Measurements from ENCODE around the gene SCD5.

SCD5 gene

DNA sequence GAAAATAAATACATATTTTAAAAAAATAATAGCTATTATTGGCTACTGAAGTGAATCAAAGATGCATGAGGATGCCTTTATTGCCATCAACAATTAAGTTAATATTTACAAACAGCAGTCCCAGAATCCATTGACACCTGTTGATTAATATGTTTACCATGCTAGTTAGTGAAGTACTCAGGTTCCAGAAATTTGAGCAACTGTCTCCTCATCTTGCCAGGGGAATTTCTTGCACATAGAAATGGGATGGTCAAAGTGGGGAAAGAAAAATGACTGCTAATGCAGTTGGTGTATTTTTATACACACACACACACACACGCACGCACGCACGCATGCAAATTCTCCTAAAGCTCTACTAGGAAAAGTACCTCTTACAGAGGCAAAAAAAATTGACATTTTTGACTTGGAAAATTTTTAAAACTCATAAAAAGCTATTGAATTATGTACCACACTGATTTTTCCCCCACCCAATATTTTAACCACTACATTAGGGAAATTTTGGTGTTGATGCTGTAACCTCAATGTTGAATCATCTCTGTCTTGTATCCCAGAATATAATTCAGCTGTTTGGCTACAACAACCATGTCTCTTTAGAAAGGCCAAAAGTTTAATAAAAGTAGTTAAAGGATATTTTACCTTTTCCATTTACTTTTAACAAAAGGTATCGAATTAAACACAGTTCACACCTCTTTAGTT lies 131.5 kb downstream of the SCD5 start:
- H3K9me3 ChIP-seq (replicated peaks; ENCODE audit: insufficient read depth, low read length), result no peaks in the 10 kb centered on the region
- no peaks in the 10 kb centered on the region for H3F3A ChIP-seq (ENCODE audit: insufficient read depth, low read length)
- H3K4me2 ChIP-seq (ENCODE audit: low read depth, low read length), result no peak overlapping the region
- no peak overlapping the region for H3K27ac ChIP-seq (ENCODE audit: low read length)
- no peaks in the 10 kb centered on the region for H3K4me1 ChIP-seq (ENCODE audit: low read length)
- DNase-seq, result no peak
- no peaks in the 10 kb centered on the region for H3K27me3 ChIP-seq (replicated peaks; ENCODE audit: insufficient read depth, low read length)
- no peaks in the 10 kb centered on the region for H3K9me2 ChIP-seq (replicated peaks; ENCODE audit: insufficient read depth, low read length)
- TF ChIP-seq EZH2phosphoT487 (IDR thresholded peaks at IDR 0.05; ENCODE audit: low read length) (no peak), EZH2 (optimal IDR thresholded peaks at IDR 0.05; ENCODE audit: low read depth, low read length) (no peak)
- TF ChIP-seq, protein P1, sequence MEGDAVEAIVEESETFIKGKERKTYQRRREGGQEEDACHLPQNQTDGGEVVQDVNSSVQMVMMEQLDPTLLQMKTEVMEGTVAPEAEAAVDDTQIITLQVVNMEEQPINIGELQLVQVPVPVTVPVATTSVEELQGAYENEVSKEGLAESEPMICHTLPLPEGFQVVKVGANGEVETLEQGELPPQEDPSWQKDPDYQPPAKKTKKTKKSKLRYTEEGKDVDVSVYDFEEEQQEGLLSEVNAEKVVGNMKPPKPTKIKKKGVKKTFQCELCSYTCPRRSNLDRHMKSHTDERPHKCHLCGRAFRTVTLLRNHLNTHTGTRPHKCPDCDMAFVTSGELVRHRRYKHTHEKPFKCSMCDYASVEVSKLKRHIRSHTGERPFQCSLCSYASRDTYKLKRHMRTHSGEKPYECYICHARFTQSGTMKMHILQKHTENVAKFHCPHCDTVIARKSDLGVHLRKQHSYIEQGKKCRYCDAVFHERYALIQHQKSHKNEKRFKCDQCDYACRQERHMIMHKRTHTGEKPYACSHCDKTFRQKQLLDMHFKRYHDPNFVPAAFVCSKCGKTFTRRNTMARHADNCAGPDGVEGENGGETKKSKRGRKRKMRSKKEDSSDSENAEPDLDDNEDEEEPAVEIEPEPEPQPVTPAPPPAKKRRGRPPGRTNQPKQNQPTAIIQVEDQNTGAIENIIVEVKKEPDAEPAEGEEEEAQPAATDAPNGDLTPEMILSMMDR (IDR thresholded peaks at IDR 0.05; ENCODE audit: low read length), result no peak
- no peaks in the 10 kb centered on the region for H4K20me1 ChIP-seq (ENCODE audit: insufficient read depth, low read length)
- no peak overlapping the region for H2AFZ ChIP-seq (ENCODE audit: low read length)
- H3K36me3 ChIP-seq (replicated peaks; ENCODE audit: insufficient read depth, low read length), result no peaks in the 10 kb centered on the region
- no peak overlapping the region for H3K9ac ChIP-seq (ENCODE audit: low read length)
- H3K79me2 ChIP-seq (ENCODE audit: low read length), result no peaks in the 10 kb centered on the region
- H3K4me3 ChIP-seq (ENCODE audit: low read length), result no peak overlapping the region

DNA sequence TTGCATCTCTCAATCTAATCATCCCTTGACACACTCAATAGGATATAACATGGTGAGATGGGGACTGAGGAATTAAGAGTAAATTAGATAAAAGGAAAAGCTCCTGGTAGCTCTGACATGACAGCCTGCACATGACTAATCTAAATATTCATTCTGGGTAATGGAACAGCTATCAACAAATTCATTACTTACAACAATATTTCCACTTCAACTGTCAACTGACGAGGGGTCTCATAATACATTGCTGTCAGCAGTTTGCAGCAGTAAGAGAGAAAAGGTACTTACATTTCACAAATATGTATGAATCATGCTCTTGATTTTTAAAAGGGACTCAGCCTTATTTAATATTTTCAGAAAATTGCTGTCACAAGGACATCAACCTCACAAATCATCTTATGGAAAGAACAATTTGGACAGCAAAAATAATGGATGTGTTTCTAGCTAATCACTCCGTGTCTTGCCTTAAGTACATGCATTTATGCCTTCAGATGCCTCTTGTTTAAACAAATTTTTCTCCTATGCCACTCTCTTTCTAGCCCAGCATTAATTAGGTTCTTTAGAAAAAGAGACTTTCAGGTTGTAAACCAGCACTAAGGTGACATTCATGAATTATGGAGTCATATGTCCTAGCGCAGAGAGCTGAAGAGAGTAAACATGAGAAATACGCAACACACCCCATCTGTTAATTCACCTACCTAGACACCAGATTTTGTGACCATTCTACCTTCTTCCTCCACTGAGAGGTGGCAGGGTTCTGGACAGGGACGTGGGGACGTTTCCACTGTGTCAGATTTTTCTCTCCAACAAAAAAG lies 137.2 kb downstream of the SCD5 start:
- no peak overlapping the region for H2AFZ ChIP-seq (ENCODE audit: low read length)
- no peaks in the 10 kb centered on the region for H3K36me3 ChIP-seq (replicated peaks; ENCODE audit: insufficient read depth, low read length)
- H3K4me3 ChIP-seq (ENCODE audit: low read length), result no peak overlapping the region
- H3K9me2 ChIP-seq (replicated peaks; ENCODE audit: insufficient read depth, low read length), result no peaks in the 10 kb centered on the region
- no peaks in the 10 kb centered on the region for H4K20me1 ChIP-seq (ENCODE audit: insufficient read depth, low read length)
- H3K4me2 ChIP-seq (ENCODE audit: low read depth, low read length), result no peak overlapping the region
- H3K4me1 ChIP-seq (ENCODE audit: low read length), result no peaks in the 10 kb centered on the region
- no peak overlapping the region for H3K27ac ChIP-seq (ENCODE audit: low read length)
- no peaks in the 10 kb centered on the region for H3F3A ChIP-seq (ENCODE audit: insufficient read depth, low read length)
- no peak overlapping the region for H3K9ac ChIP-seq (ENCODE audit: low read length)
- no peaks in the 10 kb centered on the region for H3K27me3 ChIP-seq (replicated peaks; ENCODE audit: insufficient read depth, low read length)
- no peak for DNase-seq
- no peaks in the 10 kb centered on the region for H3K9me3 ChIP-seq (replicated peaks; ENCODE audit: insufficient read depth, low read length)
- H3K79me2 ChIP-seq (ENCODE audit: low read length), result no peaks in the 10 kb centered on the region
- TF ChIP-seq, protein P1 (IDR thresholded peaks at IDR 0.05; ENCODE audit: low read length), result no peak
- TF ChIP-seq EZH2phosphoT487 (IDR thresholded peaks at IDR 0.05; ENCODE audit: low read length), result no peak
- no peak for TF ChIP-seq EZH2 (optimal IDR thresholded peaks at IDR 0.05; ENCODE audit: low read depth, low read length)

DNA sequence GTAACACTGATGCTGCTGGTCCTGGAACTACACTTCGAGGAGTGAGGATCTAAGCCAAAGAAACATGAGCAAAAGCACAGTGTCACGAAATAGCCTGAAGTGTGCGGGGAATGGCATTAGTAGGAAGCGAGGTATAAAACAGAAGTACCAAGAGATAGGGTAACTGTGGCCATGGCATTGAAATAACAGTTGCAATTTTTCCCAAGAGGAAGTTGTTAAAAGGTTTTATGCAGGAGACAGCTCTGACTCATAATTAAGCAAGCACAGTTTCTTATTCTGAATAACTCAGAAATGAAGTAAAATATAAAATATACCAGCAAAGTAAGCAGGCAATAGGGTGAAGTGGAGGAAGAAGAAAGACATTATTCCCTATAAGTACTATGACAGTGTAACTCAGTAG lies 146.5 kb downstream of the SCD5 start:
- H3K9ac ChIP-seq (ENCODE audit: low read length), result no peak overlapping the region
- no peaks in the 10 kb centered on the region for H3K36me3 ChIP-seq (replicated peaks; ENCODE audit: insufficient read depth, low read length)
- H3K9me2 ChIP-seq (replicated peaks; ENCODE audit: insufficient read depth, low read length), result no peaks in the 10 kb centered on the region
- H4K20me1 ChIP-seq (ENCODE audit: insufficient read depth, low read length), result no peaks in the 10 kb centered on the region
- H3K27ac ChIP-seq (ENCODE audit: low read length), result no peak overlapping the region
- no peak for TF ChIP-seq EZH2phosphoT487 (IDR thresholded peaks at IDR 0.05; ENCODE audit: low read length)
- H3K9me3 ChIP-seq (replicated peaks; ENCODE audit: insufficient read depth, low read length), result no peaks in the 10 kb centered on the region
- no peak for DNase-seq
- H3K79me2 ChIP-seq (ENCODE audit: low read length), result no peaks in the 10 kb centered on the region
- no peak overlapping the region for H3K4me3 ChIP-seq (ENCODE audit: low read length)
- no peaks in the 10 kb centered on the region for H3K27me3 ChIP-seq (replicated peaks; ENCODE audit: insufficient read depth, low read length)
- no peaks in the 10 kb centered on the region for H3K4me1 ChIP-seq (ENCODE audit: low read length)
- no peaks in the 10 kb centered on the region for H3F3A ChIP-seq (ENCODE audit: insufficient read depth, low read length)
- no peak overlapping the region for H2AFZ ChIP-seq (ENCODE audit: low read length)
- H3K4me2 ChIP-seq (ENCODE audit: low read depth, low read length), result no peak overlapping the region

DNA sequence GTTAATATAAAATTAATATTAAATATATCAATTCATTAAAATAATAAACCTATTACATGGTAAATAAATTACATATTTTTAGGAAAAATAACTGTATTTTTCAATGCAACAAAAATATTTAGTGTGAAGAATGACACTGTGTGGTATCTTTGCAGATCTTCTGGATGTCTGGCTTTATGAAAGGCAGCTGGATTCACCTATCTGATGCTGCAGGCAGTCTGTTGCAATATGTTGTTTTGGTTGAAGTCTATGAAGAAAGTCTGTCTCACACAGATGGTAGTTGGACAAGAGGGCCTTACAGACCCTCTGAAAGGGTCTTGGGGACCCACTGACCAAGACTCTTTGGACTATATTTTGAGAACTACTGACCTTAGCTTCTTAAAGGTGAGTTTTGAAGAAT lies 147.7 kb downstream of the SCD5 start:
- Histone ChIP-seq H3K9me3 (replicated peaks; ENCODE audit: insufficient read depth, low read length) (no peaks in the 10 kb centered on the region), H2AFZ (ENCODE audit: low read length) (no peak overlapping the region), H3K27ac (ENCODE audit: low read length) (no peak overlapping the region), H4K20me1 (ENCODE audit: insufficient read depth, low read length) (no peaks in the 10 kb centered on the region), H3K9me2 (replicated peaks; ENCODE audit: insufficient read depth, low read length) (no peaks in the 10 kb centered on the region), H3F3A (ENCODE audit: insufficient read depth, low read length) (no peaks in the 10 kb centered on the region), H3K4me3 (ENCODE audit: low read length) (no peak overlapping the region), H3K79me2 (ENCODE audit: low read length) (no peaks in the 10 kb centered on the region), H3K4me2 (ENCODE audit: low read depth, low read length) (no peak overlapping the region), H3K9ac (ENCODE audit: low read length) (no peak overlapping the region), H3K27me3 (replicated peaks; ENCODE audit: insufficient read depth, low read length) (no peaks in the 10 kb centered on the region), H3K36me3 (replicated peaks; ENCODE audit: insufficient read depth, low read length) (no peaks in the 10 kb centered on the region), H3K4me1 (ENCODE audit: low read length) (no peaks in the 10 kb centered on the region)
- no peak for DNase-seq
- TF ChIP-seq, protein P1 (IDR thresholded peaks at IDR 0.05; ENCODE audit: low read length), result no peak
- no peak for TF ChIP-seq EZH2phosphoT487 (IDR thresholded peaks at IDR 0.05; ENCODE audit: low read length)
- no peak for TF ChIP-seq EZH2 (optimal IDR thresholded peaks at IDR 0.05; ENCODE audit: low read depth, low read length)
